ENCODE results near the gene PLLP. TPM values are rescaled to one million over a fixed set of nuclear protein-coding genes. Genes with fewer than 3 reads are reported as not detected.

Gene PLLP
- total and polyA plus RNA-seq, 12 donors = 1.0 to 10.0 (median 2.7) TPM

GRCh38 chr16:57306676-57307341 is 22.3 kb upstream of the PLLP start:
- no peak overlapping the region for H3K4me3 ChIP-seq
- H3K27ac ChIP-seq = no peak overlapping the region
- WGBS, 4 donors = 66 to 73% (median 71%) methylated on average over 14 of the region's 14 CpGs
- intact Hi-C loops (cut with DNase I) = loop anchor here in 1 of 2 donors (10.0 kb wide), 1 partner anchor 208 kb away; no protein-coding TSS in a partner anchor
- H3K4me1 ChIP-seq (replicated peaks in 1 of 2) = no peaks in the 10 kb centered on the region
- no peaks in the 10 kb centered on the region for H3K27me3 ChIP-seq
- no peaks in the 10 kb centered on the region for H3K36me3 ChIP-seq (replicated peaks in 1 of 2)
- TF ChIP-seq POLR2A (IDR thresholded peaks at IDR 0.05) (no peak), CTCF (IDR thresholded peaks at IDR 0.05) (no peak)
- no peaks in the 10 kb centered on the region for H3K9me3 ChIP-seq (replicated peaks in 1 of 3)
- DNase-seq = no peak

GRCh38 chr16:57305159-57305811 is 20.8 kb upstream of the PLLP start:
- Histone ChIP-seq H3K27ac (peak overlapping the region in 1 of 5 donors; percentile 13), H3K9me3 (replicated peaks in 1 of 3) (no peaks in the 10 kb centered on the region), H3K27me3 (no peaks in the 10 kb centered on the region), H3K4me1 (replicated peaks in 1 of 2) (peaks cover 3 to 6% of the 10 kb centered on the region in 2 donors), H3K4me3 (no peak overlapping the region), H3K36me3 (replicated peaks in 1 of 2) (no peaks in the 10 kb centered on the region)
- intact Hi-C loops (cut with DNase I) = loop anchor here (2.0 to 10.0 kb wide), 2 partner anchors 110 to 210 kb away; no protein-coding TSS in a partner anchor
- TF ChIP-seq POLR2A (IDR thresholded peaks at IDR 0.05) (no peak), CTCF (IDR thresholded peaks at IDR 0.05) (no peak)
- 66 to 75% (median 73%) methylated on average over 7 to 8 of the region's 8 CpGs for WGBS, 4 donors
- DNase-seq = no peak

- intact Hi-C loops (cut with DNase I) = loop anchor here (2.0 to 10.0 kb wide), 3 partner anchors 110 to 213 kb away; no protein-coding TSS in a partner anchor
- Histone ChIP-seq H3K27ac (peak overlapping the region in 1 of 5 donors; percentile 79), H3K4me1 (replicated peaks in 1 of 2) (peaks cover 3 to 6% of the 10 kb centered on the region in 2 donors), H3K9me3 (replicated peaks in 1 of 3) (no peaks in the 10 kb centered on the region), H3K27me3 (no peaks in the 10 kb centered on the region), H3K4me3 (no peak overlapping the region), H3K36me3 (replicated peaks in 1 of 2) (no peaks in the 10 kb centered on the region)
- WGBS, 4 donors = 71 to 82% (median 74%) methylated on average over 14 to 16 of the region's 16 CpGs
- peak in 3 of 7 donors; percentile 21 to 46 (median 42) for DNase-seq
- TF ChIP-seq CTCF (IDR thresholded peaks at IDR 0.05) (no peak), POLR2A (IDR thresholded peaks at IDR 0.05) (no peak)
Observed at GRCh38 chr16:57304169-57305061, 19.9 kb upstream of the PLLP start.

GRCh38 chr16:57303910-57304168 is 19.4 kb upstream of the PLLP start:
- H3K4me3 ChIP-seq = no peak overlapping the region
- peak overlapping the region in 1 of 5 donors; percentile 79 for H3K27ac ChIP-seq
- no peaks in the 10 kb centered on the region for H3K36me3 ChIP-seq (replicated peaks in 1 of 2)
- TF ChIP-seq POLR2A (IDR thresholded peaks at IDR 0.05) (no peak), CTCF (IDR thresholded peaks at IDR 0.05) (no peak)
- no peaks in the 10 kb centered on the region for H3K9me3 ChIP-seq (replicated peaks in 1 of 3)
- no peaks in the 10 kb centered on the region for H3K27me3 ChIP-seq
- WGBS, 4 donors = 80 to 94% (median 87%) methylated on average over 3 to 4 of the region's 4 CpGs
- H3K4me1 ChIP-seq (replicated peaks in 1 of 2) = peaks cover 3 to 11% of the 10 kb centered on the region in 2 donors
- intact Hi-C loops (cut with DNase I) = loop anchor here (2.0 to 10.0 kb wide), 3 partner anchors 111 to 213 kb away; no protein-coding TSS in a partner anchor
- DNase-seq = no peak
